ENCODE data around the gene UGP2.

UGP2 gene

GRCh38 chr2:63841254-63842022 lies at the start of gene UGP2:
TSS of gene UGP2 (plus strand) at chr2:63841896. CDS start at chr2:63842186, 290 bp downstream.
- peak; percentile 34; the same call in 1 of the 2 replicates for TF ChIP-seq EGR1 (IDR thresholded peaks at IDR 0.05)
- 0 out of 2 replicates have a peak, but pooled peaks have one; percentile 27 for TF ChIP-seq EP300 (IDR thresholded peaks at IDR 0.05; ENCODE audit: borderline replicate concordance)
- TF ChIP-seq TAF1 (IDR thresholded peaks at IDR 0.05; ENCODE audit: low read depth), result peak; percentile 13
- TF ChIP-seq TCF12 (IDR thresholded peaks at IDR 0.05; ENCODE audit: low read depth), result no peak; the same call in none of the 2 replicates
- TF ChIP-seq MAX (IDR thresholded peaks at IDR 0.05), result 0 out of 2 replicates have a peak, but pooled peaks have one; percentile 9
- 0 out of 2 replicates have a peak, but pooled peaks have one; percentile 4 for TF ChIP-seq RAD21 (IDR thresholded peaks at IDR 0.05; ENCODE audit: low read depth)
- TF ChIP-seq YY1 (IDR thresholded peaks at IDR 0.05; ENCODE audit: low read depth), result no peak
- TF ChIP-seq ZBTB7A (IDR thresholded peaks at IDR 0.05; ENCODE audit: low read depth), result peak; percentile 97

- TF ChIP-seq EP300 (IDR thresholded peaks at IDR 0.05; ENCODE audit: borderline replicate concordance) (no peak), RAD21 (IDR thresholded peaks at IDR 0.05; ENCODE audit: low read depth) (no peak), CEBPB (IDR thresholded peaks at IDR 0.05) (no peak), TAF1 (IDR thresholded peaks at IDR 0.05; ENCODE audit: low read depth) (no peak), TEAD4 (IDR thresholded peaks at IDR 0.05) (no peak), MAX (IDR thresholded peaks at IDR 0.05) (no peak), FOXM1 (IDR thresholded peaks at IDR 0.05; ENCODE audit: borderline replicate concordance, low read depth) (no peak), USF1 (IDR thresholded peaks at IDR 0.05) (no peak), CREB1 (IDR thresholded peaks at IDR 0.05; ENCODE audit: low read depth) (no peak)
Observed at GRCh38 chr2:63792530-63792929, 49.2 kb upstream of the UGP2 start.

GRCh38 chr2:63796366-63796765 lies 45.3 kb upstream of the UGP2 start:
- no peak for TF ChIP-seq CREB1 (IDR thresholded peaks at IDR 0.05; ENCODE audit: low read depth)

- TF ChIP-seq TCF12 (IDR thresholded peaks at IDR 0.05; ENCODE audit: low read depth), result no peak
Observed at GRCh38 chr2:63796796-63797195, 44.9 kb upstream of the UGP2 start.

DNA sequence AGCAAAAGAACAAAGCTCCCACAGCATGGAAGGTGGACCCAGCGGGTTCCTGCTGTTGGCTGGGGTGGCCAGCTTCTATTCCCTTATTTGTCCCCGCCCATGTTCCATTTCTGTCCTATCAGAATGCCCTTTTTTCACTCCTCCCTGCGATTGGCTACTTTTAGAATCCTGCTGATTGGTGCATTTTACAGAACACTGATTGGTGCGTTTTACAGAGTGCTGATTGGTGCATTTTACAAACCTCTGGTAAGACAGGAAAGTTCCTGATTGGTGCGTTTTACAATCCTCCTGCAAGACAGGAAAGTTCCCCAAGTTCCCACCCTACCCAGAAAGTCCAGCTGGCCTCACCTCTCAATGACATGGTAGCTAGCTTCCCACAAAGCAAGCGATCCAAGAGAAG lies 40.2 kb upstream of the UGP2 start:
- no peak for TF ChIP-seq REST (IDR thresholded peaks at IDR 0.05; ENCODE audit: low read depth)
- no peak for TF ChIP-seq EGR1 (IDR thresholded peaks at IDR 0.05)
- TF ChIP-seq CREB1 (IDR thresholded peaks at IDR 0.05; ENCODE audit: low read depth), result no peak
- no peak for TF ChIP-seq TCF12 (IDR thresholded peaks at IDR 0.05; ENCODE audit: low read depth)
- TF ChIP-seq YY1 (IDR thresholded peaks at IDR 0.05; ENCODE audit: low read depth), result no peak
- TF ChIP-seq ZBTB7A (IDR thresholded peaks at IDR 0.05; ENCODE audit: low read depth), result no peak
- no peak for TF ChIP-seq TAF1 (IDR thresholded peaks at IDR 0.05; ENCODE audit: low read depth)

GRCh38 chr2:63805412-63805811 lies 36.3 kb upstream of the UGP2 start:
- TF ChIP-seq TCF12 (IDR thresholded peaks at IDR 0.05; ENCODE audit: low read depth) (no peak), EGR1 (IDR thresholded peaks at IDR 0.05) (no peak), ZBTB7A (IDR thresholded peaks at IDR 0.05; ENCODE audit: low read depth) (no peak), TAF1 (IDR thresholded peaks at IDR 0.05; ENCODE audit: low read depth) (no peak), FOXM1 (IDR thresholded peaks at IDR 0.05; ENCODE audit: borderline replicate concordance, low read depth) (no peak), MAX (IDR thresholded peaks at IDR 0.05) (no peak), YY1 (IDR thresholded peaks at IDR 0.05; ENCODE audit: low read depth) (no peak), TEAD4 (IDR thresholded peaks at IDR 0.05) (no peak), CEBPB (IDR thresholded peaks at IDR 0.05) (no peak)

DNA sequence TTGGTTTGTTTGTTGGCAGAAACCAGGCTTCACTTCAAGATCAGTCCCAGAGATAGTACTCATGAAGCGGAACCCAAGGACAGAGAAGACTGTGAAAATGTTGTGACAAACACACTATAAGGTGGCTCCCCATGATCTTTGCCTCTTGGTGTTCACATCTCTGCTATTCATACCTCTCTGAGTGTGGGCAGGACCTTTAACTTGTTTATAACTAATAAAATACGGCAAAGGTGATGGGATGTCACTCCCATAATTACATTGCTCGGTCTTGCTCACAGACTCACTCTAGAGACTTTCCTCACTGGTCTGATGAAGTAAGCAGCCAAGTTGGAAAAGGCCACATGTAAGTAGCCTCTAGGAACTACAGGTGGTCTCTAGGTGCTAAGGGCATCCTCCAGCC lies 30.6 kb upstream of the UGP2 start:
- TF ChIP-seq TAF1 (IDR thresholded peaks at IDR 0.05; ENCODE audit: low read depth), result no peak
- TF ChIP-seq EP300 (IDR thresholded peaks at IDR 0.05; ENCODE audit: borderline replicate concordance), result no peak
- TF ChIP-seq EGR1 (IDR thresholded peaks at IDR 0.05), result no peak
- no peak for TF ChIP-seq TCF12 (IDR thresholded peaks at IDR 0.05; ENCODE audit: low read depth)
- no peak for TF ChIP-seq CREB1 (IDR thresholded peaks at IDR 0.05; ENCODE audit: low read depth)
- no peak for TF ChIP-seq CEBPB (IDR thresholded peaks at IDR 0.05)
- TF ChIP-seq NFIC (IDR thresholded peaks at IDR 0.05), result no peak
- TF ChIP-seq RAD21 (IDR thresholded peaks at IDR 0.05; ENCODE audit: low read depth), result no peak
- TF ChIP-seq YY1 (IDR thresholded peaks at IDR 0.05; ENCODE audit: low read depth), result no peak

DNA sequence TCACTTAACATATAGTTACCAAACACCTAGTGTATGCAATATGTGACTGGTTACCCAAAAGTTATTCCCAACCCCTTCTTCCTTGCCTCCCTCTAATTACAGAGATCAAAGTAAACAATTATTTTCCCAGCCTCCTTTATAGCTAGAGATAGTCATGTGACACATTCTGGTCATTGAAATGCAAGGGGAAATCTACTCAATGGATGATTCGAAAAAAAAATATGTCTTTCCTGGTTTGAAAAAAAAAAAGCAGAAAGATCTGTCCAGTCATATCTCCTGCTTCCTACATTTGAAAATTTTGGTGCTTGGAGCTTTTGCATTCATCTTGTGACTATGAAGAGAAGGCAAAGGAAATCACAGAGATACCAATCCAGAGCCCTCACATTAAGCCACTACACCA lies 27.6 kb upstream of the UGP2 start:
- TF ChIP-seq ZBTB7A (IDR thresholded peaks at IDR 0.05; ENCODE audit: low read depth) (no peak), TAF1 (IDR thresholded peaks at IDR 0.05; ENCODE audit: low read depth) (no peak), FOXM1 (IDR thresholded peaks at IDR 0.05; ENCODE audit: borderline replicate concordance, low read depth) (no peak), MAX (IDR thresholded peaks at IDR 0.05) (no peak)

Measured in Ishikawa (cell line).